Neural cell (in vitro differentiated cells): ENCODE measurements around the gene SMIM1.

Source experiments
- CTCF ChIP-seq: fragments of 450-650 bp; IDR thresholded peaks from 2 replicates; pipeline ENCODE4 v1.5.1; 2014; ENCODE audit warnings: antibody characterized with exemption, mild to moderate bottlenecking, moderate library complexity; ENCODE audit not compliant: poor library complexity, severe bottlenecking
- RAD21 ChIP-seq: fragments of 450-650 bp; conservative IDR thresholded peaks from 2 replicates; pipeline ENCODE4 v1.6.1; 2014; ENCODE audit warnings: antibody characterized with exemption, mild to moderate bottlenecking, moderate library complexity

- no peak for TF ChIP-seq RAD21
- TF ChIP-seq CTCF: no peak
Observed at GRCh38 chr1:3817138-3817740, 44.7 kb downstream of the SMIM1 start.
